PC-9 (cell line): ENCODE results near the gene ZFHX3.

ENCODE experiments used
- CTCF ChIP-seq: fragments of 200-600 bp; sonication (generic); conservative IDR thresholded peaks from 2 replicates; pipeline ENCODE4 v1.6.1; 2017; ENCODE audit warnings: mixed run types, antibody characterized with exemption, mild to moderate bottlenecking, moderate library complexity
- EZH2 ChIP-seq: fragments of 200-600 bp; sonication (generic); IDR thresholded peaks from 2 replicates; pipeline ENCODE4 v1.8.0; 2017; ENCODE audit warnings: antibody characterized with exemption, low read depth

GRCh38 chr16:72884573-72884972 is 163.4 kb downstream of the ZFHX3 start:
- no peak for TF ChIP-seq CTCF
- no peak for TF ChIP-seq EZH2
